Keratinocyte (primary cell): ENCODE data around the gene SEMA3C. TPM values are rescaled to one million over a fixed set of nuclear protein-coding genes. Genes with fewer than 3 reads are reported as not detected.
A peak's percentile ranks its signal among the peaks of the same experiment; 100 is the strongest.

Source experiments
- DNase-seq: peaks from one replicate; pipeline ENCODE4 v3.0.0-alpha.2; 2011; ENCODE audit warnings: low read depth, missing footprints, low spot score
- FAIRE-seq: peaks from 2 replicates; lab custom pipeline; 2011; peaks lifted over from hg19 to GRCh38; lab: Jason Lieb, UNC
- H2AFZ ChIP-seq: 2 replicates; pipeline ENCODE4 v1.6.0; 2012; ENCODE audit warnings: low read length, control low read depth, inconsistent platforms; ENCODE audit not compliant: control insufficient read depth
- H3K27ac ChIP-seq: 2 replicates; pipeline ENCODE4 v1.5.1; 2011; ENCODE audit warnings: low read length; ENCODE audit not compliant: control insufficient read depth, insufficient read depth
- H3K27me3 ChIP-seq: 3 replicates; pipeline ENCODE4 v1.6.0; 2011; ENCODE audit warnings: low read length; ENCODE audit not compliant: control insufficient read depth, insufficient read depth; ENCODE audit errors: extremely low read depth
- H3K36me3 ChIP-seq, 2 experiments: 2 replicates in 1 of 2; 3 replicates in 1 of 2; pipeline ENCODE4 v1.5.1; 2011; ENCODE audit warnings: low read length in 2 of 2, mild to moderate bottlenecking in 1 of 2; ENCODE audit not compliant: control insufficient read depth in 2 of 2, insufficient read depth in 2 of 2; ENCODE audit errors: extremely low read depth in 1 of 2
- H3K4me1 ChIP-seq: 3 replicates; pipeline ENCODE4 v1.5.1; 2011; ENCODE audit warnings: low read length; ENCODE audit not compliant: control insufficient read depth, insufficient read depth; ENCODE audit errors: extremely low read depth
- H3K4me2 ChIP-seq: 3 replicates; pipeline ENCODE4 v1.6.0; 2011; ENCODE audit warnings: low read depth, low read length; ENCODE audit not compliant: control insufficient read depth, insufficient read depth; ENCODE audit errors: extremely low read depth
- H3K4me3 ChIP-seq, 3 experiments: fragments of 200-600 bp in 1 of 3; sonication (generic) in 1 of 3; 2 replicates in 2 of 3; 3 replicates in 1 of 3; pipeline ENCODE4 v1.5.1; 2011 to 2016; ENCODE audit warnings: low read length in 3 of 3, mild to moderate bottlenecking in 3 of 3, control low read depth in 2 of 3, inconsistent platforms in 1 of 3, low read depth in 1 of 3, mixed read lengths in 1 of 3, mixed run types in 1 of 3, moderate library complexity in 1 of 3; ENCODE audit not compliant: control insufficient read depth in 2 of 3, insufficient read depth in 2 of 3; ENCODE audit errors: extremely low read depth in 1 of 3
- H3K79me2 ChIP-seq: 2 replicates; pipeline ENCODE4 v1.6.0; 2012; ENCODE audit warnings: low read length; ENCODE audit not compliant: control insufficient read depth, insufficient read depth
- H3K9ac ChIP-seq: 3 replicates; pipeline ENCODE4 v1.6.0; 2011; ENCODE audit warnings: low read length; ENCODE audit not compliant: control insufficient read depth, insufficient read depth; ENCODE audit errors: extremely low read depth
- H3K9me1 ChIP-seq: 3 replicates; pipeline ENCODE4 v1.6.0; 2011; ENCODE audit warnings: low read length; ENCODE audit not compliant: control insufficient read depth, insufficient read depth; ENCODE audit errors: extremely low read depth
- H3K9me3 ChIP-seq: 2 replicates; pipeline ENCODE4 v1.5.1; 2012; ENCODE audit warnings: low read depth, low read length; ENCODE audit not compliant: control insufficient read depth
- H4K20me1 ChIP-seq: 3 replicates; pipeline ENCODE4 v1.6.0; 2011; ENCODE audit warnings: low read length; ENCODE audit not compliant: control insufficient read depth, insufficient read depth; ENCODE audit errors: extremely low read depth
- CTCF ChIP-seq, 3 experiments: IDR thresholded peaks in 1 of 3; conservative IDR thresholded peaks in 1 of 3; optimal IDR thresholded peaks in 1 of 3; 2 replicates in 2 of 3; 3 replicates in 1 of 3; pipeline versions ENCODE3 to v1.5.1; 2011; ENCODE audit warnings: low read length in 3 of 3, mild to moderate bottlenecking in 3 of 3, moderate library complexity in 2 of 3, control low read depth in 1 of 3, inconsistent platforms in 1 of 3; ENCODE audit not compliant: insufficient read depth in 2 of 3; ENCODE audit errors: extremely low read depth in 1 of 3
- EZH2 ChIP-seq: IDR thresholded peaks from one replicate; pipeline ENCODE4 v1.6.1; 2012; ENCODE audit warnings: inconsistent platforms, mild to moderate bottlenecking, low read length, moderate library complexity
- dilution Hi-C: fragments of 300-500 bp; cut with MboI; formaldehyde crosslinking; loops from one replicate; pipeline ENCODE4 v1.7.0; 2020; ENCODE audit warnings: low sequenced_read_pairs; ENCODE audit not compliant: extremely low pct_ligation_motif_present
- polyA plus RNA-seq, 5 experiments: library from polyadenylated mRNA; depleted of rRNA in 3 of 5; stranded (reverse) in 3 of 5; stranded (forward) in 1 of 5; unstranded in 1 of 5; fragments of >200 nt; gene quantifications; 1 replicate in 1 of 5; 2 replicates in 3 of 5; 3 replicates in 1 of 5; pipeline versions ENCODE4 v1.2.1 to v1.2.3, GENCODE V29; 2011 to 2012; ENCODE audit warnings: missing spikeins in 2 of 5, low read depth in 1 of 5, low replicate concordance in 1 of 5

Gene SEMA3C
- polyA plus RNA-seq, 1 donor (not counting 4 experiments of a cell fraction or from before 2014, with no cell fraction given), result 142 TPM

- H2AFZ ChIP-seq, result no peak overlapping the region
- H3K9me1 ChIP-seq, result no peaks in the 10 kb centered on the region
- peaks cover 6 to 15% of the 10 kb centered on the region in 2 experiments for H3K36me3 ChIP-seq
- TF ChIP-seq EZH2, result no peak
- TF ChIP-seq CTCF (optimal IDR thresholded peaks at IDR 0.05 in 1 of 3, IDR thresholded peaks at IDR 0.05 in 1 of 3, conservative IDR thresholded peaks at IDR 0.05 in 1 of 3; ENCODE audit: extremely low read depth in 1 of 3, insufficient read depth in 2 of 3, low read length in 3 of 3), result no peak
- no peaks in the 10 kb centered on the region for H3K27me3 ChIP-seq
- no peak for DNase-seq
- H3K27ac ChIP-seq, result no peak overlapping the region
- no peak overlapping the region for H3K4me3 ChIP-seq
- H3K4me2 ChIP-seq, result no peak overlapping the region
- peaks cover 14% of the 10 kb centered on the region for H3K4me1 ChIP-seq
- peaks cover 3% of the 10 kb centered on the region for H3K9me3 ChIP-seq
- H4K20me1 ChIP-seq, result no peaks in the 10 kb centered on the region
- no peaks in the 10 kb centered on the region for H3K79me2 ChIP-seq
- no peak overlapping the region for H3K9ac ChIP-seq
- FAIRE-seq, result peak; percentile 46
- dilution Hi-C loops, result no loop called here
These were observed 111.5 kb downstream of the SEMA3C start for GRCh38 chr7:80807166-80807900.

- H3K36me3 ChIP-seq, result peaks cover 4 to 15% of the 10 kb centered on the region in 2 experiments
- no peak for DNase-seq
- dilution Hi-C loops, result no loop called here
These were observed 112.2 kb downstream of the SEMA3C start for GRCh38 chr7:80806663-80807062.

More at GRCh38 chr7:80806663-80807062, 112.2 kb downstream of the SEMA3C start:
- Histone ChIP-seq H3K27me3 (no peaks in the 10 kb centered on the region), H4K20me1 (no peaks in the 10 kb centered on the region), H3K9me1 (no peaks in the 10 kb centered on the region), H2AFZ (no peak overlapping the region), H3K4me2 (no peak overlapping the region), H3K4me3 (no peak overlapping the region), H3K79me2 (no peaks in the 10 kb centered on the region), H3K27ac (no peak overlapping the region), H3K4me1 (peaks cover 14% of the 10 kb centered on the region), H3K9me3 (peaks cover 3% of the 10 kb centered on the region), H3K9ac (no peak overlapping the region)
- TF ChIP-seq CTCF (optimal IDR thresholded peaks at IDR 0.05 in 1 of 3, IDR thresholded peaks at IDR 0.05 in 1 of 3, conservative IDR thresholded peaks at IDR 0.05 in 1 of 3; ENCODE audit: extremely low read depth in 1 of 3, insufficient read depth in 2 of 3, low read length in 3 of 3) (no peak), EZH2 (no peak)
- FAIRE-seq, result no peak
